HG02884 (cell line): ENCODE measurements around the gene RPL32.
A peak's percentile ranks its signal among the peaks of the same experiment; 100 is the strongest.
"Not testable (repeated sequence)": the region's sequence is repeated elsewhere in the genome, so short reads cannot be mapped to it uniquely, and the experiment has no call there.

Experiments
- ATAC-seq: cut with Tn5 transposase; IDR thresholded peaks from one replicate; pipeline ENCODE4 v1.9.1; 2021; ENCODE audit warnings: mild to moderate bottlenecking, moderate library complexity; ENCODE audit not compliant: unreplicated experiment

Gene RPL32

GRCh38 chr3:12868039-12869034 lies 27.0 kb upstream of the RPL32 start:
- ATAC-seq: peak; percentile 32

- no peak for ATAC-seq
Observed at GRCh38 chr3:12866836-12867235, 25.5 kb upstream of the RPL32 start.

- ATAC-seq: no peak
Observed at GRCh38 chr3:12865271-12865670, 23.9 kb upstream of the RPL32 start.

DNA sequence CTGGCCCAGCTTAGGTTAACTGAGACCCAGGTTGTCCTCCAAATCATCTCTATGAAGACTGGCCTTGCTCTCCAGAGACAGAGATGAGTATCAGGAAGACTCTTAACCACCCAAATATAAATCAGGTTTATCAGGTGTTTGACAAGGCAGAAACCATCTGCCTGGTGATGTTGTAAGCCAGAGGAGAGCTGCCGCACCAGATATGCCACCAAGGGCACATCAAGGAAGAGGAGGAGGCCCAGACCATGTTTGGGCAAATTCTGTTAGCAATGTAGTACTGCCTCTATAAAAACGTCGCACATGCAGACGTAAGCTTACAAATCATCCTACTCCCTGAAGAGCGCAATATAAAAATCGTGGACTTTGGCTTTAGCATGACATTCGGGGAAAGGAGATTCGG lies 21.0 kb upstream of the RPL32 start:
- ATAC-seq: no peak

DNA sequence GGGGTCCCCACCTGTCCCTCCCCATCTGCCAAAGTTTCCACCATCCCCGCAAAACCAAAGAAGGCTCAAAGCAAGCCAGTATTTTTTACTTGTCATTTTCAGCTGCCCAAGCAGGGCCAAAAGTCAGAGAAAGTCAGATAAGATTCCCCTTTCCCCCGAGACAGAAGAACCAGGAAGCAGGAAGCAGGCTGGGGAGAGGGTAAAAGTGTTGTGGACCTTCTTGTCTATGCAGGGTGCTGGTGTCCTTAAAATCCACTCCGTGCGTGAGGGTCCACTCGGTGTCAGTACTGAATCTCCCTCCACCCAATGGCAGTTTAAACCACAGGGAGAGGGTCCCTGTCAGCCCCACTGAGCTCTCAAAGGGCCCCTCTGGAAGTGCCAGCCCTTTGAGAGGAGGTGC lies 20.2 kb upstream of the RPL32 start:
- ATAC-seq: no peak

- no peak for ATAC-seq
Observed at GRCh38 chr3:12859840-12860239, 18.5 kb upstream of the RPL32 start.

GRCh38 chr3:12856626-12857025 lies 15.3 kb upstream of the RPL32 start:
- ATAC-seq: no peak

- no peak for ATAC-seq
Observed at GRCh38 chr3:12854565-12854964, 13.2 kb upstream of the RPL32 start.

- not testable (repeated sequence) for ATAC-seq
Observed at GRCh38 chr3:12853847-12854246, 12.5 kb upstream of the RPL32 start.

GRCh38 chr3:12852201-12852600 lies 10.8 kb upstream of the RPL32 start:
- ATAC-seq: no peak

DNA sequence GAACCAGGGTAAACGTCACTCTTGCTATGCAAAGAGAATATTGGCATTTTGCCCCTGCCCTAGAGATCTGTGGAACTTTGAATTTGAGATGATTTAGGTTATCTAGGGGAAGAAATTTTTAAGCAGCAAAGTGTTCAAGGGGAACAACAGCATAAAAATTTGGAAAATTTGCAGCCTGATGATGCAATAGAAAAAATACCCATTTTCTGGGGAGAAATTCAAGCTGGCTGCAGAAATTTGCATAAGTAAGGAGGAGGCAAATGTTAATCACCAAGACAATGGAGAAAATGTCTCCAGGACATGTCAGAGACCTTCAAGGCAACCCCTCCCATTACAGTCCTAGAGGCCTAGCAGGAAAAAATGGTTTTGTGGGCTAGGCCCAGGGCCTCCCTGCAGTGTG lies 4.4 kb upstream of the RPL32 start:
- no peak for ATAC-seq

DNA sequence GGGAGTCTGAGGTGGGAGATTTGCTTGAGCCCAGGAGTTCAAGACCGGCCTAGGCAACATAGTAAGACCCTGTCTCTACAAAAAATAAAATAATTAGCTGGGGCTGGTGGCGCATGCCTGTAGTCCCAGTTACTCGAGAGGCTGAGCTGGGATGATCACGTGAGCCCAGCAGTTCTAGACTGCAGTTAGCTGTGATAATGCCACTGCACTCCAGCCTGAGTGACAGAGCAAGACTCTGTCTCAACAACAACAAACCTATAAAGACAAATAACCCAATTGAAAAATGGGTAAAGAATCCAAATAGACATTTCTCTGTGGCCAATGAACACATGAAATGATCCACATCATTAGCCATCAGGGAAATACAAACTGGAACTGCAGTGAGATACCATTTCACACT lies 1.1 kb upstream of the RPL32 start:
- no peak for ATAC-seq

- no peak for ATAC-seq
Observed at GRCh38 chr3:12841970-12842328, 584 bp upstream of the RPL32 start.

- ATAC-seq: peak; percentile 32
Observed at GRCh38 chr3:12840591-12841148, 695 bp downstream of the RPL32 start.

DNA sequence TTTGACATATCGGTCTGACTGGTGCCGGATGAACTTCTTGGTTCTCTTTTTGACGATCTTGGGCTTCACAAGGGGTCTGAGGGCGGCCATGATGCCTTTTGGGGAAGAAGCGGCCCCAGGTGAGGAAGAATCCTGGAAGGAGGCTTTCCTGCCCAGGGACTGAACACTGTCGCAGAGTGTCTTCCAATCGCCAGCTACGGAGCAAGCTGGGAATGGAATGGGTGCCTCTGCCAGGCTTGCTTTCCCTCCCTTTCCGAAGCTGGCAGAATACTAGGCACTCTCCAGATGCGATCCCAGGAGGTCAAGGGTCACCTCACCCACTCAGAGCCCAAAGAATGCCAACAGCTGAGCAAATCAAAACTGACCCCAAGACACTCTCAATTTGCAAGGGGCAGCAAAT lies 1.2 kb downstream of the RPL32 start:
- not testable (repeated sequence) for ATAC-seq

GRCh38 chr3:12839156-12839946 lies 2.0 kb downstream of the RPL32 start:
- no peak for ATAC-seq

DNA sequence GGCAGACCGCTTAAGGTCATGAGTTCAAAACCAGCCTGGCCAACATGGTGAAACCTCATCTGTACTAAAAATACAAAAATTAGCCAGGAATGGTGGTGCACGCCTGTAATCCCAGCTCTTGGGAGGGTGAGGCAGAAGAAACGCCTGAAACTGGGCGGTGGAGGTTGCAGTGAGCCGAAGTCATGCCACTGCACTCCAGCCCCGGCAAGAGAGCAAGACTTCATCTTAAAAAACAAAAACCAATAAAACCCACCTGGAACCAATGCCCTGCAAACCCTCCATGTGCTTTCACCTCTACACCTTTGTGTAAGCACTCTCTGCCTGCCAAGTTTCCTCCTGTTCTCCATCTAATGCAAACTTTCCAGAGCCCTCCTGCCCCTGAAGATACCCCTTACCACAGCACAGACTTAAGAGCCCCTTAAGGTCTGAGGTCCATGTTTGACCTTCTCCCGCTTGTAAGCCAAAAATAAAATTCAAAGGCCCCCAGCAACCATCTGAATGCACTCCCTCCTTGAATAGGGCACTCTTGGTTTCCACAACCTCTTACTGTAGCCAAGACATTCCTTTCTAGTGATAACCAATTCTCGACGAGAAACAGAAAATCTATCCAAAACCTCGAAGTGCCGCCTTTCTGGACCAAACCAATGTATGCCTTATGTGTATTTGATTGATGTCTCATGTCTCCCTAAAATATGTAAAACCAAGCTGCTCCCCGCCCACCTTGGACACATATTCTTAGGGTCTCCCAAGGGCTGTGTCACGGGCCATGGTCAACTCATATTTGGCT lies 3.0 kb downstream of the RPL32 start:
- no peak for ATAC-seq

DNA sequence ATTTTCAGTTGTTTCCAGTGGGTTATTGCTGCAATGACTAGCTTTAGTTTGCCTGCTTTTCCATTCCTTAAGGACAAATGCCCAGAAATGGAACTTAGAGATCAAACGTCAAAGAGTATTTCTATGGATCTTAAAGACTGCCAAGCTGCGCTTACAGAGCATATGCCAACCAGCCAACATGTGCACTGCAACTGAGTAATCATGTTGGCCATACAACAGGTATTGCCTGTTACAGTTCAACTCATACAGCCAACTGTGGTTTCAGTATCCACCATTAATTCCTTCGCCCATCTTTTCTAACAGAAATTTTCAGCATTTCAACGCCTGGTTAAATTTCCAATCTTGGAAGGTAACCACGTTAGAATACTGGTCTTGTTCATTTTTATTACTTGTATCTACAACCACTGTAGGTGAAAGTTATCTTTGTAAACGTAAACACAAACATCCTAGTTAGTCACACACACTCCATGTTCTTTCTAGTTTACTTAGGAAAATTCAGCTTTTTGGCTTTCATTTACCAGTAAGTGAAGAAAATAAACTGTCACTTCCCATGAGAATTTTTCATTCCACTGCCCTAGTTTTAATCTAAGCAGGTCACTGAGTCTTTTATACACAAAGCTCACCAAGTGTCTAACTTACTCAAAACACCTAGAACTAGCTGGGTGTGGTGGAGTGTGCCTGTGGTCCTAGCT lies 3.9 kb downstream of the RPL32 start:
- no peak for ATAC-seq

- no peak for ATAC-seq
Observed at GRCh38 chr3:12835052-12835665, 6.2 kb downstream of the RPL32 start.
